Endothelial cell (in vitro differentiated cells): ENCODE measurements around the gene PRDM15. TPM values are rescaled to one million over a fixed set of nuclear protein-coding genes. Genes with fewer than 3 reads are reported as not detected.

ENCODE experiments used
- DNase-seq: peaks from one replicate; pipeline ENCODE4 v3.0.0; 2021; ENCODE audit warnings: low spot score
- H3K27ac Mint-ChIP-seq: one replicate; pipeline ENCODE4 v1.8.0; 2021; ENCODE audit warnings: mixed read lengths, inconsistent platforms; ENCODE audit not compliant: unreplicated experiment
- H3K27me3 Mint-ChIP-seq: one replicate; pipeline ENCODE4 v1.8.0; 2021; ENCODE audit warnings: mild to moderate bottlenecking, moderate library complexity, mixed read lengths, inconsistent platforms; ENCODE audit not compliant: unreplicated experiment
- H3K36me3 Mint-ChIP-seq: one replicate; pipeline ENCODE4 v1.8.0; 2021; ENCODE audit warnings: mild to moderate bottlenecking, low read depth, mixed read lengths, inconsistent platforms; ENCODE audit not compliant: unreplicated experiment
- H3K4me1 Mint-ChIP-seq: one replicate; pipeline ENCODE4 v1.8.0; 2021; ENCODE audit warnings: mild to moderate bottlenecking, mixed read lengths, inconsistent platforms; ENCODE audit not compliant: unreplicated experiment
- H3K4me3 Mint-ChIP-seq: one replicate; pipeline ENCODE4 v1.8.0; 2021; ENCODE audit warnings: mild to moderate bottlenecking, mixed read lengths, inconsistent platforms; ENCODE audit not compliant: unreplicated experiment
- H3K9me3 Mint-ChIP-seq: one replicate; pipeline ENCODE4 v1.8.0; 2021; ENCODE audit warnings: mixed read lengths, inconsistent platforms; ENCODE audit not compliant: unreplicated experiment
- total RNA-seq: library from RNA; stranded (reverse); fragmentation: NEBNext Ultra II Directional; extraction: Animal tissue kit (Norgen Biotek cat#: 25700); gene quantifications from one replicate; pipeline ENCODE4 v1.2.1, GENCODE V29; 2021; ENCODE audit not compliant: unreplicated experiment
- TF ChIP-seq, protein P1 (sequence below): fragments of 200-600 bp; sonication (generic); IDR thresholded peaks from one replicate; pipeline ENCODE4 v1.5.0; 2021; ENCODE audit warnings: antibody characterized with exemption; ENCODE audit not compliant: unreplicated experiment

The PRDM15 gene
- total RNA-seq, 1 donor from 2014 or later: 7.5 TPM

DNA sequence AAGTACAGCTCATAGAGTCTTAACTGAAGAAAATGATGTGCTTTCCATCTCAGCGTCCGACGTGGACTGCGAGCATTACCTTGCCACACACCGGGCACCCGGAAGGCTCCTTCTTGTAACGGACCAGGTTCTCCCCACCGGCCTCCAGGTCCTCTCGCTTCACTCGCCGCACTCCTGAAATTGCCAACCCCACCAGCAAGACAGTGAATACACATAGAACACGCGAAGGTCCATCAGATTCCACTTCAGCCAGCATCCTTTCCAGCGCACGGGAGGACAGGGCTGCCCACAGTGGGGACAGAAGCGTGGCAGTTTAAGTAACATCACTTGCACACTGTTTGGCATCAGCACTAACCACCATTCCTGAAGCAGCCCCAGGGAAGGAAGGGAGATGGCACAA lies 53.3 kb downstream of the PRDM15 start:
- no peak for DNase-seq
- peaks cover 16% of the 10 kb centered on the region for H3K36me3 Mint-ChIP-seq
- TF ChIP-seq, protein P1, sequence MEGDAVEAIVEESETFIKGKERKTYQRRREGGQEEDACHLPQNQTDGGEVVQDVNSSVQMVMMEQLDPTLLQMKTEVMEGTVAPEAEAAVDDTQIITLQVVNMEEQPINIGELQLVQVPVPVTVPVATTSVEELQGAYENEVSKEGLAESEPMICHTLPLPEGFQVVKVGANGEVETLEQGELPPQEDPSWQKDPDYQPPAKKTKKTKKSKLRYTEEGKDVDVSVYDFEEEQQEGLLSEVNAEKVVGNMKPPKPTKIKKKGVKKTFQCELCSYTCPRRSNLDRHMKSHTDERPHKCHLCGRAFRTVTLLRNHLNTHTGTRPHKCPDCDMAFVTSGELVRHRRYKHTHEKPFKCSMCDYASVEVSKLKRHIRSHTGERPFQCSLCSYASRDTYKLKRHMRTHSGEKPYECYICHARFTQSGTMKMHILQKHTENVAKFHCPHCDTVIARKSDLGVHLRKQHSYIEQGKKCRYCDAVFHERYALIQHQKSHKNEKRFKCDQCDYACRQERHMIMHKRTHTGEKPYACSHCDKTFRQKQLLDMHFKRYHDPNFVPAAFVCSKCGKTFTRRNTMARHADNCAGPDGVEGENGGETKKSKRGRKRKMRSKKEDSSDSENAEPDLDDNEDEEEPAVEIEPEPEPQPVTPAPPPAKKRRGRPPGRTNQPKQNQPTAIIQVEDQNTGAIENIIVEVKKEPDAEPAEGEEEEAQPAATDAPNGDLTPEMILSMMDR: no peak
- no peak overlapping the region for H3K27ac Mint-ChIP-seq
- H3K4me1 Mint-ChIP-seq: peaks cover 5% of the 10 kb centered on the region
- H3K27me3 Mint-ChIP-seq: no peaks in the 10 kb centered on the region
- H3K9me3 Mint-ChIP-seq: no peaks in the 10 kb centered on the region
- H3K4me3 Mint-ChIP-seq: no peak overlapping the region

DNA sequence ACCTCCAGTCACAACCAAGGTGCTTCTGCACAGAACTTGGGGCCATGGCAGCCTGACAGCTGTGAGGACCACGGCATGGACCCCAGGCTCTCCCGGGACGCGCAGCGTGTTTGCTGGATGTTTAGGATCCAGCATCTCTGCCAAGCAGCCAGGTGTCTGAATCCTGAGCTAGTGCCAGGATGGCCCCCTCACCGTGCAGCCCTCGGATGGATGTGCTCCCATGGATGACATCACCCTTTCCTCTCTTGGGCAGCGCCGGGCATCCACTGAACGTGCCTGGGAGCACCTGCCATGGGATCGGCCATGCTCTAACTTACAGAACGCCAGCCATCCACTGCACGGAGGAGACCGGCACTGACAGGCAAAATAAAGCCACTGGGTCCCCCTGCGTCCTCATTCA lies 53.9 kb downstream of the PRDM15 start:
- H3K4me1 Mint-ChIP-seq: peaks cover 5% of the 10 kb centered on the region

DNA sequence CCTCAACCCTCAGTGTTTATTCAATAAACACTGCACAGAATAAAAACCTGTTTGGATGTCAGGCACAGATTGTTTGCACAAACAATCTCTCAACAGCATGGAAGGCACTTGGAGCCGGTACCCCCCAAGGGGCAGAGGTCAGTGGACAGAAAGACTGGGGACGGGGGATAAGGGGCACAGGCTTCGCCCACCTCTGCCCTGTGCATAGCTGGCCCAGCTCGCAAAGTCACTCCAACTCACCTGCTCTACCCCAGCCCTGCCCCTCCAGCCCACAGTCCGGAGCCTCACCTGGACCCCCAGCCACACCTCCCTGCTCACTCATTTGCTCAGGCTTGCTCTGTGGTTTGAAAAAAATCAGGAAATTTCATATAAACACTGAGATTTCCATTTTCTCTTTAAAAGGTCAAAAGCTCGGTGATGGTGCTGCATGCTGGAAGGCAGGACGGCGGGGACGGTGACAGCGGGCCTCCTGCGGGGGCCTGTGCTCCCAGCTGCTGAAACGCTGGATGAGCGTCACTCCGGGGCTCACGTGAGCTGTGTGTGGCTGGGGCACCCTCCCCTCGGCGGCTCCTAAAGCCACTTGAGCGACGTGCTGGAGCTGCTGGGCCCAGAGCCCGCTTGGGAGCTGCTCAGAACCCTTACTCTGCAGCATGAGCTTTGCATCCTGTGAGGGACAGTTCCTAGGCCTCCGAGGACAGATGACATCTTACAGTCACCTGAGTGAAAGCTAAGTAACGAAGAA lies 54.5 kb downstream of the PRDM15 start:
- no peak overlapping the region for H3K4me3 Mint-ChIP-seq
- H3K36me3 Mint-ChIP-seq: peaks cover 22% of the 10 kb centered on the region
- H3K27ac Mint-ChIP-seq: no peak overlapping the region
- DNase-seq: no peak
- peaks cover 5% of the 10 kb centered on the region for H3K4me1 Mint-ChIP-seq
- TF ChIP-seq, protein P1: no peak
- H3K27me3 Mint-ChIP-seq: no peaks in the 10 kb centered on the region
- no peaks in the 10 kb centered on the region for H3K9me3 Mint-ChIP-seq

More for the DNA sequence above, 53.9 kb downstream of the PRDM15 start:
- Mint-ChIP-seq H3K27ac (no peak overlapping the region), H3K27me3 (no peaks in the 10 kb centered on the region), H3K36me3 (peaks cover 19% of the 10 kb centered on the region), H3K9me3 (no peaks in the 10 kb centered on the region), H3K4me3 (no peak overlapping the region)
- no peak for DNase-seq
- TF ChIP-seq, protein P1: no peak

DNA sequence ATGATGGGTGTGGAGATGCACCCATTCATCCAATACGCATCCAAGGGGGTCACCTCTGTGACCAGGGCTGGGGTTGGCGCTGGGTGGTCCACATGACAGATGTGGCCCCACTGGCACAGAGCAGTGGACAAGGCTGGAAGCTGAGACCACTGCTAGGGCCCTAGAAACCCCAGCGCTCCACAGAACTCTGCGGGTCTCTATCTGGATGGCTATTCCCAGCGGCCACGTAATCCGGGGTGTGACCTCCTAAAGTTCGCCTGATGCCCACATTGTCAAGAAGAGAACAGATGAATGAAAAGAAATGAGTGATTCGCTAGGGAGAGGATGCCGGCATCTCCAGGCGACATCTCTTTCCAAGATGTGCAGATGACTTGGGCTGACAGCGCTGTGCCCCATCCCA lies 55.2 kb downstream of the PRDM15 start:
- peaks cover 22% of the 10 kb centered on the region for H3K36me3 Mint-ChIP-seq
- H3K9me3 Mint-ChIP-seq: no peaks in the 10 kb centered on the region
- TF ChIP-seq, protein P1: no peak
- H3K4me1 Mint-ChIP-seq: peaks cover 5% of the 10 kb centered on the region
- H3K27ac Mint-ChIP-seq: no peak overlapping the region
- H3K27me3 Mint-ChIP-seq: no peaks in the 10 kb centered on the region
- no peak overlapping the region for H3K4me3 Mint-ChIP-seq
- DNase-seq: no peak

DNA sequence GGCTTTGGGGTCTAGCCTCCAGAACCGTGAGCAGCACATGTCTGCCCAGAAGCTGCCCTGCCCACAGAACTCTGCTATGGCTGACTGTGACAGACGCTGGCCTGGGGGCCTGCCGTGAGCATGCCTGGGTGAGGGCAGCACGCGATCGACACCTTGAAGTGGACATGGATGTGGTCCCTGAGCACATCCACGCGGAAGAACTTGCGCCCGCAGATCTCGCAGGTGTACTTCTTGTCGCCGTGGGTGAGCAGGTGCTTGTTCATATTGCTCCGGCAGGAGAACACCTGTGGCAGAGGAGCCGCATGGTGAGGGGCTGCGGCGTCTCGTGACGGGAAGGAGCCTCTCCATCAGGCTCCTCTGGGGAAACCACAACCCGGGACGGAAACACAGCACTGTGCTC lies 56.0 kb downstream of the PRDM15 start:
- no peaks in the 10 kb centered on the region for H3K9me3 Mint-ChIP-seq
- H3K4me1 Mint-ChIP-seq: peaks cover 5% of the 10 kb centered on the region
- TF ChIP-seq, protein P1: no peak
- H3K4me3 Mint-ChIP-seq: no peak overlapping the region
- peaks cover 22% of the 10 kb centered on the region for H3K36me3 Mint-ChIP-seq
- H3K27me3 Mint-ChIP-seq: no peaks in the 10 kb centered on the region
- DNase-seq: no peak
- H3K27ac Mint-ChIP-seq: no peak overlapping the region
